Stimulated activated CD8-positive, alpha-beta memory T cell treated with anti-CD3 and anti-CD28 coated beads, Interleukin-12 subunit alpha, Interleukin-12 subunit beta, amount 100 ng/mL, for 1 hour (primary cell): Measurements from ENCODE around the gene KBTBD4.

Experiments used
- DNase-seq: peaks from one replicate; pipeline ENCODE4 v3.0.0-alpha.2; 2020; ENCODE audit warnings: low read depth

Gene KBTBD4

GRCh38 chr11:47578524-47579494 is at the start of gene KBTBD4, which contains the start of gene NDUFS3:
Gene KBTBD4, minus strand, starts transcription at chr11:47578970. Its CDS starts 19 bp downstream, at chr11:47578951.
Gene NDUFS3, plus strand, starts transcription at chr11:47579074. Its CDS starts 18 bp downstream, at chr11:47579092.
- peak; percentile 86 for DNase-seq

DNA sequence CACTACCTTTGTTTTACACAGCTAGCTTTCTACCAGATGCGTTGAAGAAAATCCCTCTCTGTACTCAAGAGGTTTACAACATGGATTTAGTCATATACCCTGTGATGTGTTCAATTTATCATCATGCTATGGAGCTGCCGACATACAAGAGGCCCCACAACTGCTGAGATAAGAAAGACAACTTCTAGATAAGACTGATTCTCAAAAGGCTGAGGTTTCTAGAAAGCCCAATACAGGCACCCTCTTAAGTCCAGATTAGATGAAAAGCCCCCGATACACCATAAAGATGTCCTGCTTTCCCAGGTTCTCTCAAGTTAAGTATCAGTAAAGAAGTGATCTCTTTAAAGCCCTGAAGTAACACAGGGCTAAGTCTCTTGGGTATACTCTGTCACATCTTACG is 49.3 kb upstream of the KBTBD4 start:
- DNase-seq = no peak

DNA sequence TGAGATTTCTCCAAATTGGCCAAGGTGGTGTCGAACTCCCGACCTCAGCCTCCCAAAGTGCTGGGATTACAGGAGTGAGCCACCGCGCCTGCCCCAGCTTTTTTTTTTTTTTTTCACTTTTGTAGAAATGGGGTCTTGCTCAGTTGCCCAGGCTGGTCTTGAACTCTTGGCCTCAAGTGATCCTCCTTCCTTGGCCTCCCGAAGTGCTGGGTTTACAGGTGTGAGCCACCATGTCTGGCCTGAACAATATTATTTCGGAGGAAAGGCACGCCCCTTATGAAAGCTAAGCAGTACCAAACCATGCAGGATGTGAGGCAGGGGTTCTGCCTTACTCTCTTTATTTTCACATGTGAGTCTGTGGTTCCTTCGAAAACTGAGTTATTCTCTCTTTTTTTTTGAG is 47.5 kb upstream of the KBTBD4 start:
- no peak for DNase-seq

DNA sequence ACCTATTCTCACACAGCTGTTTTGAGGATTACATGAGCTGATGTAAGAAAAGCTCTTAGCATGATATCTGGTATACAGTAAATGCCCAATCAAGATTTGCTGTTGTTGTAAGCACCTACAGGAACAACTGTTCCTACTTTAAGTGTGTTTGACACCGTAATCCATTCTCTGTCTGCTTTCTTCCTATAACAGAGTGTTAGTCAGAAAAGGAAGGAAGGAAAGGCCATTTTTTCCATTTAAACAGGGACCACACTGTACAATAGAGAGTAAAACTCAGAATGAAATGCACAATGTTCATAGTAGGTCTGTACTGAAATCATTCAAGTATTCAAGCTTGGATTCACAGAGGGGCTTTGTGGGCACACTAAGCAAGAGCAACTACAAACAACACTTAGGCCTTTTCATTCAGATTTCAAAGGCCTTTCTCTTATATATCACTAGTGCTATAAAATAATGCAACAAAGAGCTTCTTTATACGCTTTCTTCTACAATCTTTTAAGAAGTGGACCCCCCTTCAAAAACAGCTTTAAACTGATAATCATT is 42.1 kb upstream of the KBTBD4 start:
- DNase-seq = no peak

GRCh38 chr11:47617417-47617809 is 38.6 kb upstream of the KBTBD4 start:
- DNase-seq = no peak

DNA sequence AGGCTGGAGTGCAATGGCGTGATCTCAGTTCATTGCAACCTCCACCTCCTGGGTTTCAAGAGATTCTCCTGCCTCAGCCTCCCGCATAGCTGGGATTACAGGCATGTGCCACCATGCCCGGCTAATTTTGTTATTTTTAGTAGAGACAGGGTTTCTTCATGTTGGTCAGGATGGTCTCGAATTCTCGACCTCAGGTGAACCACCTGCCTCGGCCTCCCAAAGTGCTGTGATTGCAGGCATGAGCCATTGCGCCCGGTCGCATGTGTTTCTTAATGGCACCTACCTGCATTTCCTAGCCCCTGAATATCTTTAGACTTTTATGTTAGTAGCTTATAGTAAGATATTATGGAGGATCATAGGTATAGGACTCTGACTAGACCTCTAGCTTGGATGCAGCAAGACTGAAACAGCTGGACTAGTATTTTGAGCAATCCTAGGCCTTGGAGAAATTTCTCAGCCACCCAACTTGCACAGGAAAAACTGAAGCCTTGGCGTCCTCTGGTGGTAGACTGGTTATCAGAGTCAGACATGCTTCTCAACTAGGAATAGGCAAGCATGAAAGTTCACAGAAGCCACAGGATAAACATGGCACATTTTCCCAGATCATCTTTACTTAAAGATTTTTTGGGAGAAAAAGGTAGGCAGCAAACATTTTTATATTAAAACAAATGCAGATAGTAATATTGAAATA is 38.1 kb upstream of the KBTBD4 start:
- DNase-seq = no peak

DNA sequence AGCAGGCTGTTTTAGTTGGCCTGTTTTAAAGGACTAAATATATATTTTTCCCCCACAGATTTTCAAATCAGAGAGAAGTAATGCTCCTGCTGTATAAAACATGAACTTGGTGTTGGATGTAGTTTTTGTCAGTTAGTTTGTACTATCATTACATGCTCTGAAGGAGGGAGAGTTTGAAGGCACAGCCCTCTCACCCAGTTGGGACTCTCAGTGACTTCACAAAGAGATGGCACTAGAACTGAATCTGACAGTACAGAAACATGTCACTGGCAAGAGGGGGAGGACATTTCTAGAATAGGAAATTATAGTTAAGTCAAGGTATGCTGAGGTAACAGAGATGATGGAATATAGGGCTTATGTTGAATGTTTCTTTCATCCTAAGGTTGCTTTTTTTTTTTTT is 36.5 kb upstream of the KBTBD4 start:
- DNase-seq = no peak

GRCh38 chr11:47611348-47611794 is 32.6 kb upstream of the KBTBD4 start:
- no peak for DNase-seq

GRCh38 chr11:47609675-47610074 is 30.9 kb upstream of the KBTBD4 start:
- DNase-seq = no peak

- no peak for DNase-seq
Observed at GRCh38 chr11:47607380-47607779, 28.6 kb upstream of the KBTBD4 start.

DNA sequence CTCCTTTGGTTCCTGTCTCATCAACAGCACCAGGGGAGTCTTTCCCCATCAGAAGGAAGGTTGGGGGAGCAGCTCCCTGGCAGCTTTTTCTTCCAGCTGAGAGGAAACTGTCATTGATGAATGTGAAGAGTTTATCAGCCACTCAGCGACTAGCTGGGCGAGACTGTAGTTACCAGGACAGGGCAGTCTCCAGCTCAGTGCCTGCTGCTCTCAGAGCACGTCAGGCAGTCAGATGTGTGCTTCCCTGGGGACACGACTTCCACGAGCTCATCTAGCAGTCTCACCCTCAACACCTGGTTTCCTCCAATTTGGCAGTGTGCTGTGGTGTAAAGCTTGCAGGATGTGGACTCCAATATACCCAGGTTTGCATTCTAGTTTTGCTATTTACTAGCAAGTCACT is 28.0 kb upstream of the KBTBD4 start:
- no peak for DNase-seq

- no peak for DNase-seq
Observed at GRCh38 chr11:47605921-47606320, 27.2 kb upstream of the KBTBD4 start.

- DNase-seq = no peak
Observed at GRCh38 chr11:47603295-47603694, 24.5 kb upstream of the KBTBD4 start.

GRCh38 chr11:47599902-47600301 is 21.1 kb upstream of the KBTBD4 start:
- DNase-seq = no peak

GRCh38 chr11:47595967-47596366 is 17.2 kb upstream of the KBTBD4 start:
- no peak for DNase-seq

GRCh38 chr11:47595029-47595428 is 16.3 kb upstream of the KBTBD4 start:
- no peak for DNase-seq

DNA sequence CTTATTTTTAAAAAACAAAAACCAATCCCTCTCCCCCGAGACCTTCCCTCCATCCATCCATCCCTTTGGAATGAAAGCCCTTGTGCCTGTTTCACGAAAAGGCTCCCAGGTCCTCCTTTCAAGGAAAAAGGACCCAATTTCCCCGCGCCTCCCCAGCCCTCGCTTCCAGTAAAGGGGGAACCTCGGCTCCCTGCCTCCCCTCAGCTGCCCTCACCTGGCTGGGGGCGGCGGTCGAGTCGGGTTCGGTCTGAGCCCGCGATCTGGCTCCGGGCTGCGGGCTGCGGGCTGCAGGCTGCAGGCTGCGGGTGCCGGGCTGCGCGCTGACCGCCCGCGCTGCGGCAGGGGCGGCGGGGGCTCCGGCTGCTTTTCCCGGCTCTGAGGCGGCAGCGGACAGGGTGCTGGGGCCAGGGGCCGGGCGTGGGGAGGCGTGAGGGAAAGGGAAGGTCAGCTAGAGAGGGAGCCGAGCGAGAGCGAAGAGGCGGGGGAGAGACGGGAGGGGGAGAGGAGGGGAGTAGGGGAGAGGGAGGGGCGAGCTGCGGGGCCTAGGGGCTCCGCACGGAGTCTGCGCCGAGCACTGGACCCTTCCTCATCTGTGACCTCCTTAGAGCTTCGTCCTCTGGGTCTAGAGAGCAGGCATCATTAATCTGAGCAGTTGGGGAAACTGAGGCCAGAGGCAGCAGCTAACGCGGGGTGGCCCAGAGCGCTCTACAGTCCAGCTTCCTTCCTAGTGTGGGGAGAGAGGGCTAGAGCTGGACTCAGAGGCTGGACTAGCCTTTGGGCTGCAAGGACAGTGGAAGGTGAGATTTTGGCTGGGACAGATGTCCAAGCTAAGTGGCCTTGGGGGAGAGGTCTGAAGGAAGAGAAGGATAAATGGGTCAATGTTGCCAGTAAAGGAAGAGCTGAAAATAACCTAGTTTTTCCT is 15.4 kb upstream of the KBTBD4 start, which contains the start of gene C1QTNF4:
Gene C1QTNF4 (minus strand): TSS at position 478 of the 922 bp plus-strand sequence. CDS start 3,601 bp downstream, outside the sequence.
- DNase-seq = no peak

GRCh38 chr11:47593492-47593933 is 14.7 kb upstream of the KBTBD4 start:
- DNase-seq = no peak

DNA sequence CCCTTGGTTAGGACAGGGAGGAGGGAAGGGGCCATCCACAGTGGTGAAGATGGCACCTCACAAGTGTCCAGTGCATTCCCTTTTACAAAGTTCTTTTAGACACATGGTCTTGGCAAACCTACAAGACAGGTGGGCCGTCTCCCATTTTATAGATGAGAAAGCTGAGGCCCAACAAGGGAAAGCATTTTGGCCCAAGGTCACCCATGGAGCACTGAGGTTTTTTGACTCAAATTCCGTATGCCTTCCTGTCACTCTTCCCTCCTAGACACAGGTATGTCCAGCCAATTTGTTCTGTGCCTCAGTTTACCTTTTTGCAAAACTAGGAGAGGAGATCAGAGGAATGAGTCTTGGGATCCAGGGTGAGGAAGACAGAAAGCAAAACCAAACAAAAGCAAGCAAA is 14.2 kb upstream of the KBTBD4 start:
- DNase-seq = no peak

- DNase-seq = no peak
Observed at GRCh38 chr11:47592251-47592650, 13.5 kb upstream of the KBTBD4 start.

- no peak for DNase-seq
Observed at GRCh38 chr11:47591764-47592163, 13.0 kb upstream of the KBTBD4 start.
